HG03108 (cell line): ENCODE results near the gene PDZD2.
"Not testable (repeated sequence)": the region's sequence is repeated elsewhere in the genome, so short reads cannot be mapped to it uniquely, and the experiment has no call there.

ENCODE experiments used
- ATAC-seq: cut with Tn5 transposase; IDR thresholded peaks from one replicate; pipeline ENCODE4 v1.9.1; 2021; ENCODE audit warnings: moderate library complexity; ENCODE audit not compliant: unreplicated experiment

Gene PDZD2

DNA sequence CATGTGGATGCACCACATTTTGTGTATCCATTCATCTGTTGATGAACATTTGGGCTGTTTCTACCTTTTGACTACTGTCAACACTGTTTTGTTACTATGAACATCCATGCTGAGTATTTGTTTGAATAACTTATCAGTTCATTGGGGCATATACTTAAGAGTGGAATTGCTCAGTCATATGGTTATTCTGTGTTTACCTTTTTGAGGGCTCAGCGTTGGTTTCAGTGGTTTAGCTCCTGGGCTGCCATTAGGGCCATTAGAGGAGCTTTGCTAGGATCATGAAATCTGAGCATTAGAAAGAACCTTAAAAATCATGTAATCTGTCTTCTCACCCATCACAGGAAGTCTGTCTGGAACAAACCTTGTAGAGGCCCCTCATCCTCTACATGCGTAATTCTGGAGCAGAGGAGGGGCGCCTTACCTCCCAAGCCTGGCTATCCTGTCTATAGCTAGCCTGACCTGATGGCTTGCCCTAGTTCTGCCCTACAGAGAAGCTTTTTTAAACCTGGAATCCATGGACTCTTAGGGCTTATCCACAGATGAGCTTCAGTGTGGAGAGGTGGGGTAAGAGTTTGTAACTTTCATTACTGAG, 92.9 kb downstream of the PDZD2 start:
- ATAC-seq: no peak

GRCh38 chr5:31732821-31733220, 93.9 kb downstream of the PDZD2 start:
- not testable (repeated sequence) for ATAC-seq

DNA sequence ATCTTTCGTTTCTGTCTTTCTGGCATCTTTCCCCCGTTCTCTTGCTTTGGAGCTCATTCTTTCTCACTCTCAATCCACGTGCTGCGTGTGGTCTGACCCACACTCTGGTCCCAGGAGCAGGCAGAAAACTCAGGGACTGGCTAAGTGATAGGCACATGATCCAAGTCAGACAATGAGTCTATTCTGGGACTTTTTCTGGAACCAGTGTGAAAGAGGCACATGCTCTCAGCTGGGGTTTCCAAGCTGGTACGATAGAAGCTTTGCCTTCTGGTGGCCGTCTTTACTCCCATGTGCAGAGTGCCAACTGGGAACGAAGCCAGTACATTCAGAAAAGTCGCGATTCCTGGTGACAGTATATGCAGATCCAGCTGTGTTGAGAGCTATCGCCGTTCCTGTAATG, 94.4 kb downstream of the PDZD2 start:
- ATAC-seq: no peak

GRCh38 chr5:31736127-31736526, 97.2 kb downstream of the PDZD2 start:
- no peak for ATAC-seq

GRCh38 chr5:31738199-31738598, 99.3 kb downstream of the PDZD2 start:
- no peak for ATAC-seq

- ATAC-seq: no peak
Measured at GRCh38 chr5:31741496-31741895, 102.6 kb downstream of the PDZD2 start.

- ATAC-seq: no peak
Measured at GRCh38 chr5:31743678-31744077, 104.7 kb downstream of the PDZD2 start.

- no peak for ATAC-seq
Measured at GRCh38 chr5:31748458-31749172, 109.7 kb downstream of the PDZD2 start.

DNA sequence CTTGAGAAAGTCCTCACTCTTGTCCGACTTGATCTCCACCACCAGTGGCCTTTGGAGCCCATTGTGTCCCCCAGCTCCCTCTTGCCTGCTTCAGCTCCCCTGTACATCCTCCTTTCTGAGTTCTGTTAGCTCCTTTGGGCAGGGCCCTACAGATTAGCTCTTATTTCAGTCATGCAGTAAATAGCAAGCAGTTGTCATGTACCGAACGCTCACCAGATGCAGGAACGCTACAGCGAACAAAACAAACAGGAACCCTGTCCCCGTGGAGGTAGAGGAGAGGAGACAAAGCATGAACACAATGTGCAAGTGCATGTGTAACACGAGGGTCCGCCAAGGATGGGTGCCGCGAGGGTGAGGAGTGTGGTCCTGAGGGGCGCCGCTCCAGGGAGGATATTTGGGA, 111.3 kb downstream of the PDZD2 start:
- no peak for ATAC-seq

DNA sequence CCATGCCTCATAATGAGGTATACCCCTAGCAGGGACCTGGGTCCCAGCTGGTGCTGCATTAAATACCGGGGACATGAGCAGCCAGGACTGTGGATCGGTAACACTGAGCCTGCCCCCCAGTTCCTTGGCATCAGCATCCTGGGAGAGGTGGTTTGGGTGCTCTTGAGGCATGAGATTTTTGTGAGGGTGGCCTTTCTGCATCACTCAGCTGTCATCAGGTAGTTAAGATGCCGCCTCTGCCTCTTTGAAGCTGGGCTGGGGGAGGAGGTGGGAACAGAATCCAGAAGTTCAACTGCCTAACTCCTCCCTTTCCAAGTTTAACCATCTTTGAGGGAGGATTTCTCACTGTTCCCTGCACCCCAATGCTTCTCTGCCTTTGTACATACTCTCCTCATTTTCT, 112.7 kb downstream of the PDZD2 start:
- no peak for ATAC-seq

- no peak for ATAC-seq
Measured at GRCh38 chr5:31753700-31754357, 114.9 kb downstream of the PDZD2 start.

DNA sequence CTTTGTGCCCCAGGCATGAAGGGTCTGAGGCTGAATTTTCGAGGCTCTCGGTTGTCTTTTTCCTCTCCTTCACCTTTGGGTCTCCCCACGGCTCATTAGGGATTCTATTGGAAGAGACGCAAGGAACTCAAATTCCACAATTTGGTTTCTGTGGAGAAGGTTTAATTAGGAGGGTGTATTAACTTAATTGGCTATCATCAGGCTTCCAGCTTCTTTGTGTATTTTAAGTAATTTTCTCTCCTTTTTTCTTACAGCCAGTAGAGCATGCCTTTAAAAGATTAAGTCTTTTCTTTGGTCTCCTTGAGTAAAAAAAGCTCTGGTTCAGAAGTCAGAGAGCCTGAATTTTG, 115.4 kb downstream of the PDZD2 start:
- ATAC-seq: no peak

DNA sequence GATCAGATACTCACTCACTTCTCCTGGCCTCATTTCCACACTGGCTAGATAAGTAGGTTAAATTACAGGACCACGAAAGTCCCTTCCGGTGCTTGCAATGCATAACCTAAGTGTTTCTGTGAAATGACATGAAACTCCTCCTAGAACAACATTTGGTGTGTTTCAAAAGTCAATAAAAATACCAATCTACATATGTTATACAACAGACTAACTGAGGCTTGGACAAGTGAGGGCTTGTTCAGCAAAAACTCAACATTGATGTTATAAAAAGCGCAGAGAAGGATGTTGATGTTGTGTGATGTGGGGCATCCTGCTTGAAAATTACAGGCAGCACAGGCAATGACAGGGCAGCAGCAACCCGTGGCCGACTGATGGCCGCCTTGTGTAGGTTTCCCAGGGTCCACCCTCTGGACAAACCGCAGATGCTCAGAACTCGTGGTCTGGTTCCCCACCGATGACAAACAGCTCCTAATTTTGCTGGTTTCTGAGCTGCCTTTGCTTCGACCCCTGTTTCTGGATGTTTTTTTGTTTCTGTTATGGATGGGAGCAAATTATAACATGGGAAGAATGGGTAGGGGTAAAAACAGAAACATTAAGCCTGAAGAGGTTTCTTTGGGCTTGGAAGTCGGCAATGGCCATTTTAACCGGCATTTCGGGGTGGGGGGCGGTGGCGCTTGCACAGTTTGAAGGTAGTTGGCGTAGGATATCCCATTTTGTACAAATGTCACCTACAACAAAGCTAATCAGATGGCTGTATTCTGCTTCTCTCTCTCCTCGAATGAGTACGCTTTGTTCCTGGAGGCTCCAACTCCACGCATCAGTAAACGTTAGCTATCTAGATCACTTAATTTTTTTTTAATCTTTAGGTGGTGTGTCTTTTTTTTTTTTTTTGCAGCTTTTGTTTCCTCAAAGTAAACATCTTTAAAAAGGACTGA, 116.1 kb downstream of the PDZD2 start:
- no peak for ATAC-seq

- no peak for ATAC-seq
Measured at GRCh38 chr5:31755676-31756230, 116.8 kb downstream of the PDZD2 start.

DNA sequence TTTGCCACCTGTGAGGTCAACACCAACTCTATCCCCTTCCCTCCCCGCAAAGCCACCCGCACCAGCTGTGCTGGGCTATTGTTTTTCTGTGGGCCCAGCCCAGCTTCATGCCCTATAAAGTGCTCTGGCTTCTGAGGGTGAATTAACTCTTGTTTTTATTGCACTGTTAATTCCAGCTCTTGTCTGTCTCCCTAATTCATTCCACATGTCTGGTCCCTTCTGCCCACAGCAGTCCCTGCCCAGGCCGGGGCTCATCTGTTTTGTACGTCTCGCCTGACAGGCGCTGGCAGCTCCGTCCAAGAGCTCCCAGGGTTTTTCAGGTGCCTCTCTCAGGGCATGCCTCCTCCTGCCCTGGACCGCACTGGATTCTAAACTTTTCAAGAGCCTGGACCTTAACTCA, 118.9 kb downstream of the PDZD2 start:
- no peak for ATAC-seq

GRCh38 chr5:31758803-31759425, 120.0 kb downstream of the PDZD2 start:
- ATAC-seq: no peak

- ATAC-seq: no peak
Measured at GRCh38 chr5:31759925-31760324, 121.0 kb downstream of the PDZD2 start.

DNA sequence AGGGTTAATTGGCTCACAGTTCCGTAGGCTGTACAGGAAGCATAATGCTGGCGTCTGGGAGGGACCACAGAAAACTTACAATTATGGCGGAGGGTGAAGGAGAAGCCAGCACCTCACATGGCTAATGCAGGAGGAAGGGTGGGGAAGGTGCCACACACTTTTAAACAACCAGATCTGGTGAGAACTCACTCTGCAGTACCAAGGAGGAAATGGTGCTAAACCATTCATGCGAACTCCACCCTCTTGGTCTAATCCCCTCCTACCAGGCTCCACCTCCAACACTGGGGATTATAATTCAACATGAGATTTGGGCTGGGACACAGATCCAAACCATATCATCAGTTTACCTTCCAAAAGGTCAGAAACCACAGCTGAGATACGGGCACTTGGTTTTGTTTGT, 122.9 kb downstream of the PDZD2 start:
- ATAC-seq: no peak

DNA sequence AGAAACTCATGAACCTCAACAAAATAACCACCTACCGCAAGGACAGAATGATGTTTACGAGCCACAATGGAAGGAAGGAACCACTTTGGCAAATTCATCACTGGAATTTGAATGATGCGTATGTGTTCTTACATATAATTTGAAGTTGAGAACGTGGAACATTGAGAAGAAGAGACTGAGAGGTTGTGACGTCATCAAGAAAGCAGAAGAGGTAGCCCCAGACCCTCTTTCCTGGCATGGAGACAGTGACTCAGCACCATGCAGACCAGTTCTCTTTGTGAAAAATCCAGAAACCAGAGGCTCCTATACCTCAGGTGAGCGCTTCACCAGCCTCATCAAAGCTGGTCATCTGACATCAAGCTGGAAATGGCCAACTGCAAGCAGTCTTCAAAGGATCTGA, 124.5 kb downstream of the PDZD2 start:
- no peak for ATAC-seq

GRCh38 chr5:31764687-31765086, 125.8 kb downstream of the PDZD2 start:
- ATAC-seq: not testable (repeated sequence)
